Osteoblast (primary cell): Measurements from ENCODE around the gene NEGR1. TPM values are rescaled to one million over a fixed set of nuclear protein-coding genes. Genes with fewer than 3 reads are reported as not detected.
A peak's percentile ranks its signal among the peaks of the same experiment; 100 is the strongest.

Experiments used
- DNase-seq: peaks from one replicate; pipeline ENCODE4 v3.0.0; 2011; ENCODE audit warnings: low spot score, mixed read lengths; ENCODE audit not compliant: insufficient read length; ENCODE audit errors: missing footprints
- H2AFZ ChIP-seq: 2 replicates; pipeline ENCODE4 v1.6.0; 2011; ENCODE audit warnings: mild to moderate bottlenecking, low read length
- H3K27ac ChIP-seq: 2 replicates; pipeline ENCODE4 v1.5.1; 2011; ENCODE audit warnings: mild to moderate bottlenecking, low read depth, low read length, moderate library complexity
- H3K27me3 ChIP-seq: 2 replicates; pipeline ENCODE4 v1.6.0; 2012; ENCODE audit warnings: mild to moderate bottlenecking, control low read depth, inconsistent platforms, low read length, moderate library complexity; ENCODE audit not compliant: insufficient read depth
- H3K36me3 ChIP-seq: 2 replicates; pipeline ENCODE4 v1.5.1; 2011; ENCODE audit warnings: mild to moderate bottlenecking, low read length, control low read depth, moderate library complexity; ENCODE audit not compliant: insufficient read depth
- H3K4me1 ChIP-seq: 2 replicates; pipeline ENCODE4 v1.5.1; 2011; ENCODE audit warnings: mild to moderate bottlenecking, low read length, control low read depth, moderate library complexity; ENCODE audit not compliant: insufficient read depth
- H3K4me2 ChIP-seq: 2 replicates; pipeline ENCODE4 v1.6.0; 2011; ENCODE audit warnings: mild to moderate bottlenecking, low read length; ENCODE audit not compliant: insufficient read depth
- H3K4me3 ChIP-seq: fragments of 200-600 bp; sonication (generic); 3 replicates; pipeline ENCODE4 v1.5.1; 2012; ENCODE audit warnings: mild to moderate bottlenecking, low read length, inconsistent platforms; ENCODE audit not compliant: insufficient read depth
- H3K79me2 ChIP-seq: 2 replicates; pipeline ENCODE4 v1.6.0; 2012; ENCODE audit warnings: mild to moderate bottlenecking, low read length, control low read depth, inconsistent platforms; ENCODE audit not compliant: insufficient read depth
- H3K9me3 ChIP-seq: 2 replicates; pipeline ENCODE4 v1.5.1; 2011; ENCODE audit warnings: low read depth, low read length, control low read depth
- H4K20me1 ChIP-seq: 2 replicates; pipeline ENCODE4 v1.6.0; 2012; ENCODE audit warnings: mild to moderate bottlenecking, low read length, control low read depth; ENCODE audit not compliant: insufficient read depth
- CTCF ChIP-seq: IDR thresholded peaks from 2 replicates; pipeline ENCODE4 v1.5.1; 2011; ENCODE audit warnings: mild to moderate bottlenecking, low read depth, low read length, moderate library complexity; ENCODE audit errors: extremely low read depth
- total RNA-seq: library from RNA; depleted of rRNA; stranded (reverse); fragments of >200 nt; gene quantifications from 2 replicates; pipeline ENCODE4 v1.2.3, GENCODE V29; 2012

The NEGR1 gene
- total RNA-seq, 1 donor: 18.1 TPM

- Histone ChIP-seq H4K20me1 (no peaks in the 10 kb centered on the region), H3K36me3 (no peaks in the 10 kb centered on the region), H3K9me3 (no peaks in the 10 kb centered on the region), H2AFZ (peak overlapping the region; percentile 91), H3K79me2 (peaks cover 55% of the 10 kb centered on the region), H3K27ac (peak overlapping the region; percentile 72), H3K4me2 (peak overlapping the region; percentile 90), H3K27me3 (no peaks in the 10 kb centered on the region), H3K4me1 (peaks cover 34% of the 10 kb centered on the region), H3K4me3 (peak overlapping the region; percentile 92)
- no peak for TF ChIP-seq CTCF
- DNase-seq: peak; percentile 32
Observed at GRCh38 chr1:72281637-72282270, 585 bp downstream of the NEGR1 start.

GRCh38 chr1:72281144-72281543 lies 1.2 kb downstream of the NEGR1 start:
- no peaks in the 10 kb centered on the region for H3K36me3 ChIP-seq
- no peak for TF ChIP-seq CTCF
- peak overlapping the region; percentile 90 for H3K4me2 ChIP-seq
- H3K4me3 ChIP-seq: peak overlapping the region; percentile 92
- peaks cover 31% of the 10 kb centered on the region for H3K4me1 ChIP-seq
- no peaks in the 10 kb centered on the region for H4K20me1 ChIP-seq
- DNase-seq: peak; percentile 13
- H3K27ac ChIP-seq: peak overlapping the region; percentile 72
- no peaks in the 10 kb centered on the region for H3K27me3 ChIP-seq
- peak overlapping the region; percentile 64 for H2AFZ ChIP-seq
- H3K9me3 ChIP-seq: no peaks in the 10 kb centered on the region
- H3K79me2 ChIP-seq: peaks cover 54% of the 10 kb centered on the region

- no peak for DNase-seq
- H3K4me1 ChIP-seq: peaks cover 26% of the 10 kb centered on the region
- H3K4me2 ChIP-seq: peak overlapping the region; percentile 90
- TF ChIP-seq CTCF: peak; percentile 8
- H2AFZ ChIP-seq: peak overlapping the region; percentile 64
- peak overlapping the region; percentile 72 for H3K27ac ChIP-seq
- H3K4me3 ChIP-seq: peak overlapping the region; percentile 92
- no peaks in the 10 kb centered on the region for H4K20me1 ChIP-seq
- no peaks in the 10 kb centered on the region for H3K9me3 ChIP-seq
- H3K79me2 ChIP-seq: peaks cover 58% of the 10 kb centered on the region
- no peaks in the 10 kb centered on the region for H3K27me3 ChIP-seq
- no peaks in the 10 kb centered on the region for H3K36me3 ChIP-seq
Observed at GRCh38 chr1:72280711-72281110, 1.6 kb downstream of the NEGR1 start.

- H3K4me1 ChIP-seq: peaks cover 21% of the 10 kb centered on the region
- H3K9me3 ChIP-seq: no peaks in the 10 kb centered on the region
- no peak for TF ChIP-seq CTCF
- H3K4me3 ChIP-seq: peak overlapping the region; percentile 92
- H3K36me3 ChIP-seq: no peaks in the 10 kb centered on the region
- no peak for DNase-seq
- H4K20me1 ChIP-seq: no peaks in the 10 kb centered on the region
- H2AFZ ChIP-seq: no peak overlapping the region
- peak overlapping the region; percentile 90 for H3K4me2 ChIP-seq
- H3K27ac ChIP-seq: no peak overlapping the region
- peaks cover 61% of the 10 kb centered on the region for H3K79me2 ChIP-seq
- no peaks in the 10 kb centered on the region for H3K27me3 ChIP-seq
Observed at GRCh38 chr1:72280131-72280530, 2.2 kb downstream of the NEGR1 start.
